ENCODE results near the gene TMEM60. TPM values are rescaled to one million over a fixed set of nuclear protein-coding genes. Genes with fewer than 3 reads are reported as not detected.

The TMEM60 gene
- total and polyA plus RNA-seq, 2 of the 13 experiments (the other 11 are each of a cell fraction or from before 2014, with no cell fraction given), result 25.6 to 27.7 TPM

GRCh38 chr7:77798394-77799077 is at the start of gene TMEM60, which contains the start of gene PHTF2 (continued):
- TF ChIP-seq STAT6 (CRISPR knock-in tag; IDR thresholded peaks at IDR 0.05; ENCODE audit: borderline replicate concordance) (no peak), MED13 (CRISPR knock-in tag; IDR thresholded peaks at IDR 0.05) (no peak), SAFB2 (CRISPR knock-in tag; IDR thresholded peaks at IDR 0.05; ENCODE audit: borderline replicate concordance, low read depth) (no peak), NRL (CRISPR knock-in tag; IDR thresholded peaks at IDR 0.05; ENCODE audit: borderline replicate concordance) (peak; percentile 60; the same call in 1 of the 2 replicates), ASH2L (IDR thresholded peaks at IDR 0.05; ENCODE audit: insufficient read length, low read depth, low read length) (peak; percentile 60), RFXAP (CRISPR knock-in tag; IDR thresholded peaks at IDR 0.05; ENCODE audit: borderline replicate concordance) (0 out of 2 replicates have a peak, but pooled peaks have one; percentile 12), SPEN (CRISPR knock-in tag; IDR thresholded peaks at IDR 0.05; ENCODE audit: low read depth) (no peak), HOXA9 (CRISPR knock-in tag; IDR thresholded peaks at IDR 0.05; ENCODE audit: borderline replicate concordance) (peak; percentile 64), GTF3A (CRISPR knock-in tag; conservative IDR thresholded peaks at IDR 0.05) (no peak), ZNF607 (CRISPR knock-in tag; IDR thresholded peaks at IDR 0.05; ENCODE audit: borderline replicate concordance) (peak; percentile 42), ZNF598 (CRISPR knock-in tag; IDR thresholded peaks at IDR 0.05; ENCODE audit: borderline replicate concordance) (peak; percentile 37; the same call in 1 of the 2 replicates), TFE3 (CRISPR knock-in tag; IDR thresholded peaks at IDR 0.05) (peak; percentile 41; the same call in 1 of the 2 replicates), ZNF30 (CRISPR knock-in tag; IDR thresholded peaks at IDR 0.05) (no peak), HNF1A (IDR thresholded peaks at IDR 0.05; ENCODE audit: low read depth) (no peak), HNF1A (CRISPR knock-in tag; IDR thresholded peaks at IDR 0.05; ENCODE audit: borderline replicate concordance) (peak; percentile 35; the same call in 1 of the 2 replicates), POGK (CRISPR knock-in tag; conservative IDR thresholded peaks at IDR 0.05) (peak; percentile 74), KDM2A (CRISPR knock-in tag; IDR thresholded peaks at IDR 0.05; ENCODE audit: borderline replicate concordance, low read depth) (peak; percentile 88)

Data from HepG2 (cell line).